HepG2 (cell line): ENCODE measurements around the gene NABP1. TPM values are rescaled to one million over a fixed set of nuclear protein-coding genes. Genes with fewer than 3 reads are reported as not detected.

Source experiments
- ATAC-seq: fragments of 200-7000 bp; cut with Tn5 transposase; 3 replicates; pipeline ENCODE4 v1.9.1; 2020; ENCODE audit warnings: mild to moderate bottlenecking, moderate library complexity
- BruUV-seq: library from RNA; stranded (reverse); fragments of 400-500 nt; replicated peaks from 2 replicates; lab custom pipeline; 2021; lab: Mats Ljungman, UMichigan
- CTCF ChIA-PET: fragments of 300-600 bp; formaldehyde crosslinking; extraction: SDS; loops from one replicate; lab custom pipeline; 2021; ENCODE audit warnings: low total read pairs, inconsistent platforms, low intra/inter-chr PET ratio; lab: Yijun Ruan, JAX
- POLR2A ChIA-PET: fragments of 350-600 bp; sonication (Branson Sonifier 250); formaldehyde crosslinking; loops from one replicate; lab custom pipeline; 2020; ENCODE audit warnings: antibody characterized with exemption, inconsistent platforms; lab: Yijun Ruan, JAX
- DNase-seq: peaks from one replicate; pipeline ENCODE4 v3.0.0-alpha.2; 2015; ENCODE audit warnings: low spot score
- FAIRE-seq: peaks from 3 replicates; lab custom pipeline; 2011; peaks lifted over from hg19 to GRCh38; lab: Jason Lieb, UNC
- H2AFZ ChIP-seq: one replicate; pipeline ENCODE4 v1.6.1; 2011; ENCODE audit warnings: low read length, inconsistent platforms
- H3K27ac ChIP-seq: fragments of 300-600 bp; 3 replicates; pipeline ENCODE4 v1.8.0; 2011; ENCODE audit warnings: mixed run types, mild to moderate bottlenecking, mixed read lengths, low read length, inconsistent platforms; ENCODE audit not compliant: insufficient read depth; ENCODE audit errors: extremely low read length
- H3K27me3 ChIP-seq, 2 experiments: fragments of 200-600 bp in 1 of 2; 2 replicates in 1 of 2; 3 replicates in 1 of 2; pipeline versions ENCODE4 v1.6.0 to v1.8.0; 2011; ENCODE audit warnings: low read length in 2 of 2, mild to moderate bottlenecking in 2 of 2, moderate library complexity in 2 of 2, inconsistent platforms in 1 of 2; ENCODE audit not compliant: insufficient read depth in 2 of 2, control insufficient read depth in 1 of 2
- H3K36me3 ChIP-seq, 2 experiments: fragments of 200-600 bp in 1 of 2; replicated peaks in 1 of 2; 2 replicates in 1 of 2; 3 replicates in 1 of 2; pipeline versions ENCODE4 v1.5.1 to v1.8.0; 2011; ENCODE audit warnings: low read length in 2 of 2, inconsistent platforms in 1 of 2; ENCODE audit not compliant: insufficient read depth in 2 of 2, control insufficient read depth in 1 of 2
- H3K4me1 ChIP-seq: 2 replicates; pipeline ENCODE4 v1.5.1; 2012; ENCODE audit warnings: low read length, inconsistent platforms; ENCODE audit not compliant: insufficient read depth
- H3K4me2 ChIP-seq: 2 replicates; pipeline ENCODE4 v1.6.0; 2011; ENCODE audit warnings: low read depth, low read length, inconsistent platforms
- H3K4me3 ChIP-seq, 3 experiments: fragments of 200-600 bp in 1 of 3; sonication (generic), shearing (Covaris generic) in 1 of 3; replicated peaks in 1 of 3; 2 replicates each; pipeline ENCODE4 v1.5.1; 2011 to 2016; ENCODE audit warnings: low read length in 3 of 3, inconsistent platforms in 2 of 3, low read depth in 2 of 3, mild to moderate bottlenecking in 2 of 3, control low read depth in 1 of 3, mixed read lengths in 1 of 3; ENCODE audit not compliant: insufficient read depth in 1 of 3
- H3K79me2 ChIP-seq: one replicate; pipeline ENCODE4 v1.6.1; 2011; ENCODE audit warnings: low read length, inconsistent platforms; ENCODE audit not compliant: insufficient read depth
- H3K9ac ChIP-seq: 2 replicates; pipeline ENCODE4 v1.6.0; 2011; ENCODE audit warnings: mild to moderate bottlenecking, low read depth, low read length, inconsistent platforms; ENCODE audit not compliant: insufficient read depth
- H3K9me3 ChIP-seq: 2 replicates; pipeline ENCODE4 v1.5.1; 2012; ENCODE audit warnings: mild to moderate bottlenecking, low read length
- H4K20me1 ChIP-seq: 2 replicates; pipeline ENCODE4 v1.6.0; 2011; ENCODE audit warnings: inconsistent platforms, mild to moderate bottlenecking, low read length, moderate library complexity; ENCODE audit not compliant: insufficient read depth
- JDP2 ChIP-seq: sonication (generic); formaldehyde crosslinking; IDR thresholded peaks from 2 replicates; pipeline ENCODE4 v1.8.1; 2022; ENCODE audit warnings: missing genetic modification reagents, borderline replicate concordance
- MTA1 ChIP-seq: sonication (generic); formaldehyde crosslinking; IDR thresholded peaks from 2 replicates; pipeline ENCODE4 v1.4.0; 2020; ENCODE audit warnings: missing genetic modification reagents, mild to moderate bottlenecking, borderline replicate concordance
- POLR2AphosphoS5 ChIP-seq: IDR thresholded peaks from 2 replicates; pipeline ENCODE4 v1.6.1; 2012; ENCODE audit warnings: low read depth, low read length
- TOE1 ChIP-seq: sonication (generic); formaldehyde crosslinking; IDR thresholded peaks from 2 replicates; pipeline ENCODE4 v1.4.0; 2020; ENCODE audit warnings: mild to moderate bottlenecking, missing genetic modification reagents
- ZNF329 ChIP-seq: sonication (generic); formaldehyde crosslinking; IDR thresholded peaks from 2 replicates; pipeline ENCODE4 v1.9.0; 2021; ENCODE audit warnings: low read depth, mild to moderate bottlenecking, missing genetic modification reagents
- ZNF746 ChIP-seq: sonication (generic); formaldehyde crosslinking; IDR thresholded peaks from 2 replicates; pipeline ENCODE4 v1.8.0; 2022; ENCODE audit warnings: mild to moderate bottlenecking, missing genetic modification reagents
- ZNF749 ChIP-seq: sonication (generic); formaldehyde crosslinking; IDR thresholded peaks from 2 replicates; pipeline ENCODE4 v1.8.0; 2022; ENCODE audit warnings: mild to moderate bottlenecking, missing genetic modification reagents, moderate library complexity, borderline replicate concordance
- ZNF780A ChIP-seq: sonication (generic); formaldehyde crosslinking; IDR thresholded peaks from 2 replicates; pipeline ENCODE4 v1.8.0; 2022; ENCODE audit warnings: mild to moderate bottlenecking, missing genetic modification reagents, moderate library complexity
- WGBS: methylation state at CpG from one replicate; pipeline ENCODE4 v1.1.6; 2017; ENCODE audit warnings: low lambda C conversion rate; 5-methylcytosine and 5-hydroxymethylcytosine counted together
- in situ Hi-C: cut with HindIII; loops from 2 replicates; pipeline ENCODE4 v1.10.0; 2017; ENCODE audit warnings: low pct_unique_long_range_greater_than_20kb; ENCODE audit not compliant: extremely low pct_ligation_motif_present
- intact Hi-C: fragments of 100-400 bp; cut with micrococcal nuclease; formaldehyde crosslinking; loops from one replicate; pipeline ENCODE4 v1.10.0; 2022; ENCODE audit not compliant: unreplicated experiment
- polyA plus RNA-seq, 8 experiments: library from polyadenylated mRNA; depleted of rRNA in 3 of 8; stranded (reverse) in 7 of 8; unstranded in 1 of 8; fragments of >200 nt; fragmentation: Illumina TruSeq in 4 of 8; extraction: Trizol in 4 of 8; gene quantifications; 2 replicates each; pipeline versions ENCODE4 v1.2.1 to v1.2.3, GENCODE V29; 2011 to 2016; ENCODE audit warnings: low read depth in 4 of 8, missing spikeins in 1 of 8, mixed read lengths in 1 of 8; ENCODE audit not compliant: insufficient read depth in 1 of 8
- total RNA-seq, 5 experiments: library from RNA; depleted of rRNA; stranded (reverse); fragments of >200 nt; fragmentation: Illumina TruSeq; extraction: Trizol; gene quantifications; 2 replicates each; pipeline ENCODE4 v1.2.3, GENCODE V29; 2016; ENCODE audit warnings: low read depth in 1 of 5
- TF ChIP-seq, protein P1 (sequence below): sonication (generic); formaldehyde crosslinking; IDR thresholded peaks from 2 replicates; pipeline ENCODE4 v1.4.0; 2020; ENCODE audit warnings: missing genetic modification reagents
- TF ChIP-seq, protein P2 (sequence below): sonication (generic); formaldehyde crosslinking; IDR thresholded peaks from 2 replicates; pipeline ENCODE4 v1.8.1; 2023; ENCODE audit warnings: missing genetic modification reagents, mild to moderate bottlenecking, borderline replicate concordance
- TF ChIP-seq, protein P3 (sequence below): sonication (generic); formaldehyde crosslinking; IDR thresholded peaks from 2 replicates; pipeline ENCODE4 v1.8.0; 2022; ENCODE audit warnings: mild to moderate bottlenecking, missing genetic modification reagents, borderline replicate concordance
- TF ChIP-seq, protein P4 (sequence below): sonication (generic); formaldehyde crosslinking; IDR thresholded peaks from 2 replicates; pipeline ENCODE4 v1.5.1; 2020; ENCODE audit warnings: mild to moderate bottlenecking, moderate library complexity, missing genetic modification reagents
- TF ChIP-seq, protein P5 (sequence below): sonication (generic); formaldehyde crosslinking; IDR thresholded peaks from 2 replicates; pipeline ENCODE4 v1.5.0; 2020; ENCODE audit warnings: mild to moderate bottlenecking, missing genetic modification reagents

Gene NABP1
- total and polyA plus RNA-seq, 2 of the 13 experiments (the other 11 are each of a cell fraction or from before 2014, with no cell fraction given) = 14.9 to 19.8 TPM

DNA sequence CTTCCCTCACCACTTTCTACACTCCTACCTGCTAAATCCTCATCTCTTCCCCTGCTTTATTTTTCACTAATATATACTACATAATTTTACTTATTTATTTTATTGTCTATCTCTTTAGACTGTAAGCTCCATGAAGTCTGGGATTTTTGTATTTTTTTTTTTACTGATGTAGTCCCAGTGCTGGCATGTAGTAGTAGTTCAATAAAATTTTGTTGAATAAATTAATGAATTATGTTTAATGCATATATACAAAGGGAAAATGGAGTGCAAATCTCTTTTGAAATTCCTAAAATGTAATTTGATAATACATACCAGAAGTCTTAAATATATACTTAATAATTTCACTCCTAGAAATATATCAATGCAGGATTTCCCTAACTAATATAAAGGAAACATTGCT is 7.1 kb upstream of the NABP1 start (continued):
- TF ChIP-seq ZNF749 (CRISPR knock-in tag) (no peak), ZNF329 (CRISPR knock-in tag) (no peak)
- TF ChIP-seq, protein P1, sequence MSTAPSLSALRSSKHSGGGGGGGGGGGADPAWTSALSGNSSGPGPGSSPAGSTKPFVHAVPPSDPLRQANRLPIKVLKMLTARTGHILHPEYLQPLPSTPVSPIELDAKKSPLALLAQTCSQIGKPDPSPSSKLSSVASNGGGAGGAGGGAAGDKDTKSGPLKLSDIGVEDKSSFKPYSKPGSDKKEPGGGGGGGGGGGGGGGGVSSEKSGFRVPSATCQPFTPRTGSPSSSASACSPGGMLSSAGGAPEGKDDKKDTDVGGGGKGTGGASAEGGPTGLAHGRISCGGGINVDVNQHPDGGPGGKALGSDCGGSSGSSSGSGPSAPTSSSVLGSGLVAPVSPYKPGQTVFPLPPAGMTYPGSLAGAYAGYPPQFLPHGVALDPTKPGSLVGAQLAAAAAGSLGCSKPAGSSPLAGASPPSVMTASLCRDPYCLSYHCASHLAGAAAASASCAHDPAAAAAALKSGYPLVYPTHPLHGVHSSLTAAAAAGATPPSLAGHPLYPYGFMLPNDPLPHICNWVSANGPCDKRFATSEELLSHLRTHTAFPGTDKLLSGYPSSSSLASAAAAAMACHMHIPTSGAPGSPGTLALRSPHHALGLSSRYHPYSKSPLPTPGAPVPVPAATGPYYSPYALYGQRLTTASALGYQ (CRISPR knock-in tag) = no peak

DNA sequence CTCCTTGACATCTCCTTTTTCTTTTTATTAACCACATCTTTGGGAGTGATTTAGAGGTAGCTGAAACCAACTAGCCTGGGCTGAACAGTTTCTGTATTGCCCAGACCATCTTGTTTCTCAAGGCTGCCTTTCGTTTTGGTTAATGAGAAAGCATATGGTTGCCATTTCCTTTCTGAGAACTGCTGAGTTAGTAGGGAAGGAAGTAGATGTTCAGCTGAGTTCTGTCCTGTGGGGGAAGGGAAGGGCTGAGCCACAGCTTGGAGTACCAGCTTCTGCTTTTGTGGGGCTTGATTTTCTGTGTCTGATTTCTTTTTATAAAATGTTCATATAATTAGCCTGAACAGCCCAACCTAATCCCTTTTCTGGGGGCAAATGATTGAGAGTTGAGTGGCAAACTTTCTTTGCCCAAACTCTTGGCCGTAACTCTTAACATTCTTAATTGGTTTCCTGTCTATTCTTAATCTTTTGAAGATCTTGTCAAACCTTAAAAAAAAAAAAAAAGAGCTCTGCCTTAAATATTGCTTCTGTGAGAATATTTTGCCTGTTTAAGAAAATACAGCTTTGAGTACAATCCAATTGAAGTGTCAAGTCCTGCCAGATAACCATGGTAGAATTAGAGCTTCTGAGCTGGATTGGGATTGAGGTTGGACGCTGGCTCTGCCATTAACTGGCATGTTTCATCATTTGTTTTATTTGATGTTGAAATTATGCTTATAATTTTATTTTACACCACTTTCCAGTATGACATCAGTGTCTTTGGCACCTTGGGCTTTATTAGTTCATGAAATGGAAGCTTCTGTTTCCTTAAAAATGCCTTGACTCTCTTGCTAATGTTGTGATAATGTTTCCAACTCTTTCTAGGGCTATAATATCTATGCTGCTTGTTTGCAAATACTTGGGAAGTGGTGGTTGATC is 1.9 kb upstream of the NABP1 start:
- peaks cover 4% of the 10 kb centered on the region for H3K79me2 ChIP-seq
- H3K27me3 ChIP-seq = no peaks in the 10 kb centered on the region; a peak in 1 of 5 replicates
- ATAC-seq (no peak), FAIRE-seq (no peak), DNase-seq (no peak)
- no peak overlapping the region for H3K4me2 ChIP-seq
- 56% methylated on average over 3 of the region's 3 CpGs for WGBS
- H3K9ac ChIP-seq = no peak overlapping the region
- BruUV-seq = no TSS peak
- in situ Hi-C loops = loop anchor here (5.0 kb wide), 1 partner anchor 39 kb away; no protein-coding TSS in a partner anchor
- no peaks in the 10 kb centered on the region for H3K36me3 ChIP-seq
- H3K27ac ChIP-seq = no peak overlapping the region
- no peak overlapping the region for H3K4me3 ChIP-seq
- no peaks in the 10 kb centered on the region for H3K9me3 ChIP-seq
- no peaks in the 10 kb centered on the region for H4K20me1 ChIP-seq
- no peak overlapping the region for H2AFZ ChIP-seq
- peaks cover 34% of the 10 kb centered on the region for H3K4me1 ChIP-seq
- ChIA-PET CTCF (no interaction called here), POLR2A (interaction anchor here (0.9 to 6.3 kb wide), 3 partner anchors 15 to 48 kb away, joined by 3 to 153 read pairs (median 5); no protein-coding TSS in a partner anchor)
- intact Hi-C loops = no loop called here
- TF ChIP-seq MTA1 = no peak
- TF ChIP-seq POLR2AphosphoS5 = no peak
- TF ChIP-seq, protein P2, sequence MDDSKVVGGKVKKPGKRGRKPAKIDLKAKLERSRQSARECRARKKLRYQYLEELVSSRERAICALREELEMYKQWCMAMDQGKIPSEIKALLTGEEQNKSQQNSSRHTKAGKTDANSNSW (CRISPR knock-in tag) = no peak
- TF ChIP-seq, protein P3, sequence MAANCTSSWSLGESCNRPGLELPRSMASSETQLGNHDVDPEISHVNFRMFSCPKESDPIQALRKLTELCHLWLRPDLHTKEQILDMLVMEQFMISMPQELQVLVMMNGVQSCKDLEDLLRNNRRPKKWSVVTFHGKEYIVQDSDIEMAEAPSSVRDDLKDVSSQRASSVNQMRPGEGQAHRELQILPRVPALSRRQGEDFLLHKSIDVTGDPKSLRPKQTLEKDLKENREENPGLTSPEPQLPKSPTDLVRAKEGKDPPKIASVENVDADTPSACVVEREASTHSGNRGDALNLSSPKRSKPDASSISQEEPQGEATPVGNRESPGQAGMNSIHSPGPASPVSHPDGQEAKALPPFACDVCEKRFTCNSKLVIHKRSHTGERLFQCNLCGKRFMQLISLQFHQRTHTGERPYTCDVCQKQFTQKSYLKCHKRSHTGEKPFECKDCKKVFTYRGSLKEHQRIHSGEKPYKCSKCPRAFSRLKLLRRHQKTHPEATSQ (CRISPR knock-in tag) = no peak
- TF ChIP-seq ZNF746 = no peak
- TF ChIP-seq, protein P4, sequence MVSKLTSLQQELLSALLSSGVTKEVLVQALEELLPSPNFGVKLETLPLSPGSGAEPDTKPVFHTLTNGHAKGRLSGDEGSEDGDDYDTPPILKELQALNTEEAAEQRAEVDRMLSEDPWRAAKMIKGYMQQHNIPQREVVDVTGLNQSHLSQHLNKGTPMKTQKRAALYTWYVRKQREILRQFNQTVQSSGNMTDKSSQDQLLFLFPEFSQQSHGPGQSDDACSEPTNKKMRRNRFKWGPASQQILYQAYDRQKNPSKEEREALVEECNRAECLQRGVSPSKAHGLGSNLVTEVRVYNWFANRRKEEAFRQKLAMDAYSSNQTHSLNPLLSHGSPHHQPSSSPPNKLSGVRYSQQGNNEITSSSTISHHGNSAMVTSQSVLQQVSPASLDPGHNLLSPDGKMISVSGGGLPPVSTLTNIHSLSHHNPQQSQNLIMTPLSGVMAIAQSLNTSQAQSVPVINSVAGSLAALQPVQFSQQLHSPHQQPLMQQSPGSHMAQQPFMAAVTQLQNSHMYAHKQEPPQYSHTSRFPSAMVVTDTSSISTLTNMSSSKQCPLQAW (CRISPR knock-in tag) = no peak
- no peak for TF ChIP-seq ZNF780A (CRISPR knock-in tag)
- TF ChIP-seq, protein P5, sequence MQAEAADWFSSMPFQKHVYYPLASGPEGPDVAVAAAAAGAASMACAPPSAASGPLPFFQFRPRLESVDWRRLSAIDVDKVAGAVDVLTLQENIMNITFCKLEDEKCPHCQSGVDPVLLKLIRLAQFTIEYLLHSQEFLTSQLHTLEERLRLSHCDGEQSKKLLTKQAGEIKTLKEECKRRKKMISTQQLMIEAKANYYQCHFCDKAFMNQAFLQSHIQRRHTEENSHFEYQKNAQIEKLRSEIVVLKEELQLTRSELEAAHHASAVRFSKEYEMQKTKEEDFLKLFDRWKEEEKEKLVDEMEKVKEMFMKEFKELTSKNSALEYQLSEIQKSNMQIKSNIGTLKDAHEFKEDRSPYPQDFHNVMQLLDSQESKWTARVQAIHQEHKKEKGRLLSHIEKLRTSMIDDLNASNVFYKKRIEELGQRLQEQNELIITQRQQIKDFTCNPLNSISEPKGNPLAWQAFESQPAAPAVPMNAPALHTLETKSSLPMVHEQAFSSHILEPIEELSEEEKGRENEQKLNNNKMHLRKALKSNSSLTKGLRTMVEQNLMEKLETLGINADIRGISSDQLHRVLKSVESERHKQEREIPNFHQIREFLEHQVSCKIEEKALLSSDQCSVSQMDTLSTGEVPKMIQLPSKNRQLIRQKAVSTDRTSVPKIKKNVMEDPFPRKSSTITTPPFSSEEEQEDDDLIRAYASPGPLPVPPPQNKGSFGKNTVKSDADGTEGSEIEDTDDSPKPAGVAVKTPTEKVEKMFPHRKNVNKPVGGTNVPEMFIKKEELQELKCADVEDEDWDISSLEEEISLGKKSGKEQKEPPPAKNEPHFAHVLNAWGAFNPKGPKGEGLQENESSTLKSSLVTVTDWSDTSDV (CRISPR knock-in tag) = no peak
- TF ChIP-seq JDP2 (CRISPR knock-in tag) = no peak
- no peak for TF ChIP-seq TOE1 (CRISPR knock-in tag)
